ENCODE data around the gene CDK11B. TPM values are rescaled to one million over a fixed set of nuclear protein-coding genes. Genes with fewer than 3 reads are reported as not detected.

Gene CDK11B
- total and polyA plus RNA-seq, 2 experiments from 2014 or later, result 22.4 to 76.7 TPM

DNA sequence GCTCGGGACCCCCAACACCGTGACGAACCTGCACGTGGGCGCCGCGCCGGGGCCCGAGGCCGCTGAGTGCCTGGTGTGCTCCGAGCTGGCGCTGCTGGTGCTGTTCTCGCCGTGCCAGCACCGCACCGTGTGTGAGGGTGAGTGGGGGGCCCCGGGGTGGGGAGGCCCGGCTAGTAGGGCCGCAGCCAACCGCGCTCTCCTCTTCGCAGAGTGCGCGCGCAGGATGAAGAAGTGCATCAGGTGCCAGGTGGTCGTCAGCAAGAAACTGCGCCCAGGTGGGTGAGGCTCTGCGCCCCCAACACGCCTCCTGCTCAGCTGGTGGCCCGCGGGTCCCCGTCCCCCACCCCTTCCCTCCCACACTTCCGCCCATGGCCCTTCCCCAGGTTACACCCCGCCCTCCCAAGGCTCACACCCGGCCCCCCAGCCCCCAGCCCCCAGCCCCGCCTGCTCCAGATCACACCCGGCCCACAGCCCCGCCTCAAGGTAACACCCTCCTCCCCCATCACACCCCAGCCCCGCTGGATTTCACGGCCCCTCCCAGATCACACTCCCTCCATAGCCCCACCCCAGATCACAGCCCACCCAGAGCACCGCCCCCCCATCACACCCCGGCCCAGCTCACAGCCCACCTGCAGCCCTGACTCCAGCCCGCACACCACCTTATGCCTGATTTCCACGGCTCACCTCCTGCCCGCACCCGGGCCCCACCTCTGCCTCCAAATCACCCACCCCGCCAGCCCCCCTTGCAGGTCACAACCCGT lies 29.2 kb downstream of the CDK11B start:
- ATAC-seq (peak; percentile 2), DNase-seq (ENCODE audit: low spot score) (peak; percentile 72)
- no peak overlapping the region for H2AFZ ChIP-seq
- no peaks in the 10 kb centered on the region for H3K79me2 ChIP-seq (replicated peaks; ENCODE audit: insufficient read depth)
- no peak overlapping the region for H3K27ac ChIP-seq (ENCODE audit: low read depth)
- H3K27me3 ChIP-seq (ENCODE audit: insufficient read depth), result peaks cover 19% of the 10 kb centered on the region
- H3K9me2 ChIP-seq (ENCODE audit: insufficient read depth), result no peaks in the 10 kb centered on the region
- H3K36me3 ChIP-seq (ENCODE audit: insufficient read depth), result no peaks in the 10 kb centered on the region
- H3K4me2 ChIP-seq, result peak overlapping the region; percentile 77
- peak overlapping the region; percentile 66 for H3K4me3 ChIP-seq
- H3K9me3 Mint-ChIP-seq, result no peaks in the 10 kb centered on the region; the same call in 2 of the 3 replicates
- no peaks in the 10 kb centered on the region for H4K20me1 ChIP-seq (replicated peaks; ENCODE audit: insufficient read depth)
- H3K4me1 Mint-ChIP-seq, result no peaks in the 10 kb centered on the region
- H3K4me1 ChIP-seq (ENCODE audit: insufficient read depth), result no peaks in the 10 kb centered on the region
- H3K4me3 Mint-ChIP-seq, result peak overlapping the region; percentile 65
- no peaks in the 10 kb centered on the region for H3K36me3 Mint-ChIP-seq (ENCODE audit: low read depth)
- no peak overlapping the region for H3K27ac Mint-ChIP-seq
- TF ChIP-seq ZNF462 (CRISPR knock-in tag; IDR thresholded peaks at IDR 0.05), result no peak
- TF ChIP-seq, protein P1, sequence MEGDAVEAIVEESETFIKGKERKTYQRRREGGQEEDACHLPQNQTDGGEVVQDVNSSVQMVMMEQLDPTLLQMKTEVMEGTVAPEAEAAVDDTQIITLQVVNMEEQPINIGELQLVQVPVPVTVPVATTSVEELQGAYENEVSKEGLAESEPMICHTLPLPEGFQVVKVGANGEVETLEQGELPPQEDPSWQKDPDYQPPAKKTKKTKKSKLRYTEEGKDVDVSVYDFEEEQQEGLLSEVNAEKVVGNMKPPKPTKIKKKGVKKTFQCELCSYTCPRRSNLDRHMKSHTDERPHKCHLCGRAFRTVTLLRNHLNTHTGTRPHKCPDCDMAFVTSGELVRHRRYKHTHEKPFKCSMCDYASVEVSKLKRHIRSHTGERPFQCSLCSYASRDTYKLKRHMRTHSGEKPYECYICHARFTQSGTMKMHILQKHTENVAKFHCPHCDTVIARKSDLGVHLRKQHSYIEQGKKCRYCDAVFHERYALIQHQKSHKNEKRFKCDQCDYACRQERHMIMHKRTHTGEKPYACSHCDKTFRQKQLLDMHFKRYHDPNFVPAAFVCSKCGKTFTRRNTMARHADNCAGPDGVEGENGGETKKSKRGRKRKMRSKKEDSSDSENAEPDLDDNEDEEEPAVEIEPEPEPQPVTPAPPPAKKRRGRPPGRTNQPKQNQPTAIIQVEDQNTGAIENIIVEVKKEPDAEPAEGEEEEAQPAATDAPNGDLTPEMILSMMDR (conservative IDR thresholded peaks at IDR 0.05; ENCODE audit: low read depth in 2 of 2), result no peak
- no peak; the same call in 1 of the 2 replicates for TF ChIP-seq POLR2AphosphoS5 (IDR thresholded peaks at IDR 0.05; ENCODE audit: low read depth)
- TF ChIP-seq STAT1 (IDR thresholded peaks at IDR 0.05; ENCODE audit: unreplicated experiment), result no peak
- no peak for TF ChIP-seq CREB1 (CRISPR knock-in tag; IDR thresholded peaks at IDR 0.05; ENCODE audit: low read depth)
- TF ChIP-seq NANOG (IDR thresholded peaks at IDR 0.05; ENCODE audit: borderline replicate concordance), result no peak
- no peak for TF ChIP-seq ZNF114 (CRISPR knock-in tag; IDR thresholded peaks at IDR 0.05)
- TF ChIP-seq JUNB (IDR thresholded peaks at IDR 0.05; ENCODE audit: unreplicated experiment), result no peak
- no peak for TF ChIP-seq EZH2phosphoT487 (IDR thresholded peaks at IDR 0.05; ENCODE audit: unreplicated experiment)
- TF ChIP-seq ZNF331 (CRISPR knock-in tag; IDR thresholded peaks at IDR 0.05; ENCODE audit: low read depth), result no peak
- TF ChIP-seq, protein P2, sequence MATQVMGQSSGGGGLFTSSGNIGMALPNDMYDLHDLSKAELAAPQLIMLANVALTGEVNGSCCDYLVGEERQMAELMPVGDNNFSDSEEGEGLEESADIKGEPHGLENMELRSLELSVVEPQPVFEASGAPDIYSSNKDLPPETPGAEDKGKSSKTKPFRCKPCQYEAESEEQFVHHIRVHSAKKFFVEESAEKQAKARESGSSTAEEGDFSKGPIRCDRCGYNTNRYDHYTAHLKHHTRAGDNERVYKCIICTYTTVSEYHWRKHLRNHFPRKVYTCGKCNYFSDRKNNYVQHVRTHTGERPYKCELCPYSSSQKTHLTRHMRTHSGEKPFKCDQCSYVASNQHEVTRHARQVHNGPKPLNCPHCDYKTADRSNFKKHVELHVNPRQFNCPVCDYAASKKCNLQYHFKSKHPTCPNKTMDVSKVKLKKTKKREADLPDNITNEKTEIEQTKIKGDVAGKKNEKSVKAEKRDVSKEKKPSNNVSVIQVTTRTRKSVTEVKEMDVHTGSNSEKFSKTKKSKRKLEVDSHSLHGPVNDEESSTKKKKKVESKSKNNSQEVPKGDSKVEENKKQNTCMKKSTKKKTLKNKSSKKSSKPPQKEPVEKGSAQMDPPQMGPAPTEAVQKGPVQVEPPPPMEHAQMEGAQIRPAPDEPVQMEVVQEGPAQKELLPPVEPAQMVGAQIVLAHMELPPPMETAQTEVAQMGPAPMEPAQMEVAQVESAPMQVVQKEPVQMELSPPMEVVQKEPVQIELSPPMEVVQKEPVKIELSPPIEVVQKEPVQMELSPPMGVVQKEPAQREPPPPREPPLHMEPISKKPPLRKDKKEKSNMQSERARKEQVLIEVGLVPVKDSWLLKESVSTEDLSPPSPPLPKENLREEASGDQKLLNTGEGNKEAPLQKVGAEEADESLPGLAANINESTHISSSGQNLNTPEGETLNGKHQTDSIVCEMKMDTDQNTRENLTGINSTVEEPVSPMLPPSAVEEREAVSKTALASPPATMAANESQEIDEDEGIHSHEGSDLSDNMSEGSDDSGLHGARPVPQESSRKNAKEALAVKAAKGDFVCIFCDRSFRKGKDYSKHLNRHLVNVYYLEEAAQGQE (IDR thresholded peaks at IDR 0.05; ENCODE audit: unreplicated experiment), result no peak
- TF ChIP-seq EZH2 (IDR thresholded peaks at IDR 0.05; ENCODE audit: low read depth, unreplicated experiment), result no peak
- no peak for TF ChIP-seq ETS1 (IDR thresholded peaks at IDR 0.05)
- peaks cover 15% of the 10 kb centered on the region for H3K27me3 Mint-ChIP-seq (ENCODE audit: insufficient read depth, low read depth, poor library complexity)
- H3F3A ChIP-seq (replicated peaks; ENCODE audit: low read depth), result 0 out of 2 replicates have a peak, but pooled peaks cover 3% of the 10 kb centered on the region
